Skeletal muscle satellite cell (primary cell): Measurements from ENCODE around the gene TOM1.

ENCODE experiments used
- H3K27me3 ChIP-seq: 2 replicates; pipeline ENCODE4 v1.7.0; 2013; ENCODE audit warnings: low read length; ENCODE audit not compliant: control insufficient read depth, insufficient read depth
- H3K36me3 ChIP-seq: 2 replicates; pipeline ENCODE4 v1.7.0; 2013; ENCODE audit warnings: mild to moderate bottlenecking, control low read depth, low read length; ENCODE audit not compliant: insufficient read depth
- H3K4me1 ChIP-seq: 2 replicates; pipeline ENCODE4 v1.7.0; 2013; ENCODE audit warnings: low read length; ENCODE audit not compliant: control insufficient read depth, insufficient read depth
- H3K4me2 ChIP-seq: 2 replicates; pipeline ENCODE4 v1.7.0; 2013; ENCODE audit warnings: mild to moderate bottlenecking, low read length
- H3K4me3 ChIP-seq: 2 replicates; pipeline ENCODE4 v1.7.0; 2013; ENCODE audit warnings: low read length
- H3K9ac ChIP-seq: 2 replicates; pipeline ENCODE4 v1.7.0; 2013; ENCODE audit warnings: mild to moderate bottlenecking, low read depth, low read length, moderate library complexity
- H3K9me3 ChIP-seq: replicated peaks from 2 replicates; pipeline ENCODE4 v1.7.0; 2013; ENCODE audit warnings: mild to moderate bottlenecking, control low read depth, low read length

Gene TOM1

DNA sequence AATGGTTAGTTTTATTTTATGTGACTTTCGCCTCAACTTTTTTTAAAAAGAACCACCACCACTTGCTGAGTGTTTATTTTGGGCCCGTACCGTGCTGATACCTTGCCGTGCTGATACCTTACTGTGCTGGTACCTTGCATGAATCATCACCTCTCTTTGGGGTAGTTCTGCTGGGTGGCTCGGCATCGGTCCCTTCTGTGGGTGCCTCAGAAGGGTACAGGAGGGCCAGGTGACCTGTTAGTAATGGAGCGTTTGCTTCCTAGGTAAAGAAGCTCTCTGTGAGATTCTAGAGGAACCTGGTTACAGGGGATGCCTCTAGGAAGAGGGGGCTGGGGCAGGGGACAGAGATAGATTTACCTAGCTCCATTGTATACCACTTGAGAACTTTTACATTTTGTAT is 17.1 kb downstream of the TOM1 start:
- H3K4me2 ChIP-seq: no peak overlapping the region
- peaks cover 35% of the 10 kb centered on the region for H3K36me3 ChIP-seq
- H3K4me3 ChIP-seq: no peak overlapping the region
- H3K9ac ChIP-seq: no peak overlapping the region
- peaks cover 44% of the 10 kb centered on the region for H3K4me1 ChIP-seq
- H3K27me3 ChIP-seq: no peaks in the 10 kb centered on the region
- no peaks in the 10 kb centered on the region for H3K9me3 ChIP-seq

DNA sequence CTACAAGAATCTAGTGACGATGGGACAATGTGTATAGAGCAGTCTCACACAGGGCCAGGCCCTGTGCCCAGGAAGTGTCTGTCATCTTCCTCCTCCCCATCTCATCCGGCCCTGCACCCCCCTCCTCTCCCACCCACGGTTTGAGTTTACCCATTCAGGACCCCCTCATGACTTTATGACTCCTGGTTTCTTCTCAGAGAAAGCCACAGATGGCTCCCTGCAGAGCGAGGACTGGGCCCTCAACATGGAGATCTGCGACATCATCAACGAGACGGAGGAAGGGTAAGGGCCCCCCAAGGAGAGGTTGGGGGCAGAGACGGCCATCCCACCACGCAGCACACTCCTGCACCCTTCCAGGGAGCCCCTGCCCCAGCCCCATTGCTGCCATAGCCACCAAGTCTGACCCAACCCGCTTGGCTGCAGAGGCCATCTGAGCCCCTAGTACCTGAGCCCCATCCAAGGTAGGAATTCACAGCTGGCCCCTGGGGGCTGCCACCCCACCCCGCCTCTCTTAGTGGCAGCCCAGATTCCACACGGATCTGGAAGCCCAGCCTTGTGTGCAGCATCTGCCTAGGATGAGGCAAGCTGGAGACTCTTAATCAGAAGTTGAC is 18.1 kb downstream of the TOM1 start:
- Histone ChIP-seq H3K27me3 (no peaks in the 10 kb centered on the region), H3K9ac (no peak overlapping the region), H3K4me3 (no peak overlapping the region), H3K36me3 (peaks cover 45% of the 10 kb centered on the region), H3K4me2 (no peak overlapping the region), H3K9me3 (no peaks in the 10 kb centered on the region), H3K4me1 (peaks cover 35% of the 10 kb centered on the region)

DNA sequence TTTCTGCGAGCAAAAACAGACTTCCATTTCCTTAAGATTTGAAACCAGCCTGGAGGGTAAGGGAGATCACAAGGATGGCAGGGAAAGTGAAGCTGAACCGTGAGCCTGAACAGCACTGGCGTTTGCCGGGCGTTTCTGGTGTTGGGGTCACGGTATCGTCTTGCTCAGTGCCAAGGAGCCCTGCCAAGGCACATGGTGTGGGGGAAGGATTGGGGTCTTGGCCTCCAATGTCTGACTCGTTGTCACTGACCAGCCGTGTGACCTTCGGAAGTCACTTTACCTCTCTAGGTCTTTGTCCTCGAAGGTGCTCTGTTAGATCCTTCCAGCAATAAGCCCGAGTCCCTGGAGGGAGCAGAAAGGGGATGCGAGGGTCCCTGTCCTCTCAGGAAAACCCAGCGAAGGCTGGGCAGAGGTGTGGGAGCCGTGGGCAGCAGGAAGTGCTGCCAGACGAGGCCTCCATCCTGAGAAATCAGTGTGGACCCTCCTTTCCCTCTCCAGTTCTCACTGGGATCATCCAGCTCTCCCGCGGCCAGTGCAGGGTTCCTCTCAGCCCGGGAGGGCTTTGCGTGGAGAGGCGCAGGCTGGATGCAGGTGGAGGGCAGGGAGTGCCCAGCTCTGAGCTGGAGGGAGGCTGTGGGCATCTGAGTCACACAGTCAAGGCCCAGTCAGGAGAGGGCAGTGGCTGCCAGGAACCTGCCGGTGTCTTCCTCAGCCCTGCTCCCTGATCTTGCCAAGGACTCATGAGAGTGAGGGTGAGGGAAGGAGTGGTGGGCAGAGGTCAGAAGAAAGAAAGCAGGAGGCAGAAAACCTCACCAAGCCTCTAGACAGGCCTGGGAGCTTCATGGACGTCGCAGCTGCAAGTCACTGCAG is 18.9 kb downstream of the TOM1 start:
- Histone ChIP-seq H3K27me3 (no peaks in the 10 kb centered on the region), H3K4me3 (no peak overlapping the region), H3K4me1 (peaks cover 27% of the 10 kb centered on the region), H3K4me2 (no peak overlapping the region), H3K9me3 (no peaks in the 10 kb centered on the region), H3K9ac (no peak overlapping the region), H3K36me3 (peaks cover 53% of the 10 kb centered on the region)

DNA sequence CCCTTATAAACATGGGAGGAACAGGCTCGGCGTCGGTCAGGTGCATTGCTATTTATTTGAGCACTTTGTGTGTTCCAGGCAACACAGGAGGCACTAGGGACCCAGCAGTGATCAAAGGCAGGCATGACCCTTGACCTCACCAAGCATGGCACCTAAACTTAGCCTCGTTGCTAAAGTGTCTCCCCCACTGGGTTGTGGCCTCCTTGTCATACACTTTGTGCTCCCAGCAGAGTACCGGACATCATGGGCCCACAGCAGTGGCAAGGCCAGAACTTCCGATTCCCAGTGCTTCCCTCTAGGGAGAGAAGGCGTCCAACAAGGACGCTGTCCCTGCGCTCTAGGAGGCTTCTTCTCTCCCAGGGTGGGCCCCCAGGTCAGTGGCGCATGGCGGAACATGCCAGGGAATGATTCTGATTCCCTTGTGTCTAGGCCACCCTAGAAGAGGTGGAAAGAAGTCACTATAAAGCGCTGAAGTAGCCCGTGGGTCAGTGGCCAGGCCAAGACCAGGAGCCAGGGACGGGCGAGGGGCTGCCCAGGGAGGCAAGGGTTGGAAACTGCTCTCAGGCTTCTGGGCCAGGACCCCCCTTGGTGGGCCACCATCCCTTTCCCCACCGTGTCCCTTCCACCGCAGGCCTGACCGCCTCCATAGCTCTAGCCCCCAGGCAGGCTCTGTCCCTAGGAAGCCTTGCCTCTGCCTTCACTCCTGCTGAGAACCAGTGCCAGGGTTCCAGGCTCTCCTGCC is 19.7 kb downstream of the TOM1 start:
- Histone ChIP-seq H3K27me3 (no peaks in the 10 kb centered on the region), H3K4me3 (no peak overlapping the region), H3K4me2 (no peak overlapping the region), H3K9me3 (no peaks in the 10 kb centered on the region), H3K36me3 (peaks cover 62% of the 10 kb centered on the region), H3K4me1 (peaks cover 18% of the 10 kb centered on the region), H3K9ac (no peak overlapping the region)

DNA sequence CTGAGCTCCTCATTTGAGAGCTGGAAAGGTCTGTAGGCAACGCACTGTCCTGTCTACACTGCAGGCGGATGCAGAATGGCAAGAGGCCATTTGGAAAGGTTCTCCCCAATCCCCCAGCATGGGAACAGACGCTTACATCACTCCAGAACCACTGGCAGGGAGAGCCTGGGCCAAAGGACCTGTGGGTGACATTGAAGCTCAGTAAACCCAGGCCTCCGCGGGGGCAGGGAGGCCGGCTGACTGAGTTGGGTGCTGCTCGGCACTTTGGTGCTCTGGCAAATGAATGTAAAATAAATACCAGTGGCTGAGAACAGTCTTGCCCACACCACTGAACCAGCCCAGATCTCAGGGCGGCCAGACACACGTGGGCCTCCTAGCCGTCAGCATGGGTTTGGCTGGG is 22.4 kb downstream of the TOM1 start:
- H3K27me3 ChIP-seq: no peaks in the 10 kb centered on the region
- H3K9me3 ChIP-seq: no peaks in the 10 kb centered on the region
- H3K36me3 ChIP-seq: peaks cover 87% of the 10 kb centered on the region
- no peak overlapping the region for H3K4me3 ChIP-seq
- H3K9ac ChIP-seq: no peak overlapping the region
- no peak overlapping the region for H3K4me2 ChIP-seq
- no peaks in the 10 kb centered on the region for H3K4me1 ChIP-seq

DNA sequence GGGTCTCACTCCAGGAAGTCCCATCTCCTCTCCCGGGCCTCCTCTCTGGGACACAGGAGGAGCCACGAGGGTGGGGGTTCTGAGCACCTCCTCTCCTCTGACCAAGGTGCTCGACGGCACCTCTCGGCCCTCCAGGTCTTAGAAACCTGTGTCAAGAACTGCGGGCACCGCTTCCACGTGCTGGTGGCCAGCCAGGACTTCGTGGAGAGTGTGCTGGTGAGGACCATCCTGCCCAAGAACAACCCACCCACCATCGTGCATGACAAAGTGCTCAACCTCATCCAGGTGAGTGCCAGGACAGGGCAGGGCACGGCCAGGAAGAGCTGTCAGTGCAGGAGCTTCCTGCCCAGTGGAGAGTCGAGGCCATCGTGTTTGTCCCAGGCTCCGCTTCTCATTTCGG is 23.2 kb downstream of the TOM1 start:
- Histone ChIP-seq H3K9ac (no peak overlapping the region), H3K9me3 (no peaks in the 10 kb centered on the region), H3K27me3 (no peaks in the 10 kb centered on the region), H3K4me2 (no peak overlapping the region), H3K36me3 (peaks cover 89% of the 10 kb centered on the region), H3K4me3 (no peak overlapping the region), H3K4me1 (no peaks in the 10 kb centered on the region)

DNA sequence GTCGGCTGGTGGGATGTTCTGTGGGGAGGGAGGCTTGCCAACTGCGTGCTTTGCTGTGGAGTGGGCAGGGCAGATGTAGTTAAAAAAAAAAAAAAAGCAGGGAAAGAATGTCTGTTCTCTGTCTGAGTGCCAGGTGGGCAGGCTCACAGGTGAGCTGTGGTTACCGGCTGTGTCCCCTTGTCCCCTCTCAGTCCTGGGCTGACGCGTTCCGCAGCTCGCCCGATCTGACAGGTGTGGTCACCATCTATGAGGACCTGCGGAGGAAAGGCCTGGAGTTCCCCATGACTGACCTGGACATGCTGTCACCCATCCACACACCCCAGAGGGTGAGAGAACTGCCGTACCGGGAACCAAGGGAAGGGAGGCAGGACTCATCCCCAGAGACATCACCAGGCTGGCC is 23.6 kb downstream of the TOM1 start:
- no peaks in the 10 kb centered on the region for H3K27me3 ChIP-seq
- no peaks in the 10 kb centered on the region for H3K4me1 ChIP-seq
- H3K9ac ChIP-seq: no peak overlapping the region
- H3K36me3 ChIP-seq: peaks cover 89% of the 10 kb centered on the region
- H3K4me3 ChIP-seq: no peak overlapping the region
- no peaks in the 10 kb centered on the region for H3K9me3 ChIP-seq
- no peak overlapping the region for H3K4me2 ChIP-seq

DNA sequence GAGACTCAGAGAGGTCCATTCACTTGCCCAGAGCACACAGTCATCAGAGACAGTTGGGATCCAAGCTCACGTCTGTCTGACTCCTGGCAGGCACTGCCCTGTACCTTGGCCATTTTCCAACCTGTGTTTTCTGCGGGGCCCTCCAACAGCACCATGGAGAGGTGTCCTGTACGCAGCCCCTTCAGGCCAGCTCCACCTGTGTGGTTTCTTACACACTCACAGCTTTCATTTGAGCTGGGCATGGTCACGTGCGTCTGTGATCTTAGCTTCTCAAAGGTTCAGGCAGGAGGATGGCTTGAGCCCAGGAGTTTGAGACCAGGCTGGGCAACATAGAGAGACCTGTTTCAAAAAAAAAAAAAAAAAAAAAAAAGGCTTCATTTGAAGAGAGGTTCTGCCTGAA is 24.4 kb downstream of the TOM1 start:
- no peak overlapping the region for H3K4me2 ChIP-seq
- H3K36me3 ChIP-seq: peaks cover 85% of the 10 kb centered on the region
- no peaks in the 10 kb centered on the region for H3K9me3 ChIP-seq
- no peak overlapping the region for H3K9ac ChIP-seq
- no peaks in the 10 kb centered on the region for H3K27me3 ChIP-seq
- H3K4me3 ChIP-seq: no peak overlapping the region
- H3K4me1 ChIP-seq: no peaks in the 10 kb centered on the region

DNA sequence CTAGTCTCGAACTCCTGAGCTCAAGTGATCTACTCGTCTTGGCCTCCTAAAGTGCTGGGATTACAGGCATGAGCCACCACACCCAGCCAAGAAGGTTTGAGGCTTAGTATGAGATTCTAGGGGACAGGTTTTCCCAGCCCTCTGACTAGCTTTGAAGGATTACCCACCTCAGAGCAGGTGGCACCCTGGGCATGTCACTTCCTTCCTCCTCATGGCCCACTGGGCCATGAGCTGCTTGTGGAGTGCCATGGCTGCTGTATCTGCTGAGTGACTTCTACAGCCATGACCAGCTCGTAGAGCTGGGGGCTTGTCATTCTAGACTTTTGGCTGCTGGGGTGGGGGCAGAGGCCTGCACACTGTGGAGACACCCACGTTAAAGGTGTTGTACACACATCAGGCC is 25.1 kb downstream of the TOM1 start:
- H3K9me3 ChIP-seq: no peaks in the 10 kb centered on the region
- H3K4me2 ChIP-seq: no peak overlapping the region

DNA sequence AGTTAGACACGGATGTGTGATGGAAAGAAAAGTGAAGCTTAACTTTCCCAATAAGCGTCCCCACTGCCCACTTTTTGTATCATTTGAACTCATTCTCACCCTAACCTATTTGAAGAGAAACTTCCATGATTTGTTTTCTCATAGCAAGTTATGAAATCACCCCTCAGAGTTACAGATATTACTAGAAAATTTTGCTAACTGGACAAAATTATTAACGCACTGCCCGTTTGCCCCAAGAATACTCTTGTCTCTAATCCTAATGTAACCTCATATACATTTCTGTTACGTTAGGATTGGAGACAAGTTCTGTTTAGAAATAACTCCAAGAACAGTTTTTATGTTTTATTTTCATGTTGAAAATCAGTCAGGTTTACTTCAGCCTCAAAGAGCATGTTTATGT is 25.5 kb downstream of the TOM1 start:
- H3K9ac ChIP-seq: no peak overlapping the region
- H3K27me3 ChIP-seq: no peaks in the 10 kb centered on the region

More for the DNA sequence above, 25.1 kb downstream of the TOM1 start:
- Histone ChIP-seq H3K4me1 (peaks cover under 1% of the 10 kb centered on the region), H3K9ac (no peak overlapping the region), H3K36me3 (peaks cover 78% of the 10 kb centered on the region), H3K27me3 (no peaks in the 10 kb centered on the region), H3K4me3 (no peak overlapping the region)

DNA sequence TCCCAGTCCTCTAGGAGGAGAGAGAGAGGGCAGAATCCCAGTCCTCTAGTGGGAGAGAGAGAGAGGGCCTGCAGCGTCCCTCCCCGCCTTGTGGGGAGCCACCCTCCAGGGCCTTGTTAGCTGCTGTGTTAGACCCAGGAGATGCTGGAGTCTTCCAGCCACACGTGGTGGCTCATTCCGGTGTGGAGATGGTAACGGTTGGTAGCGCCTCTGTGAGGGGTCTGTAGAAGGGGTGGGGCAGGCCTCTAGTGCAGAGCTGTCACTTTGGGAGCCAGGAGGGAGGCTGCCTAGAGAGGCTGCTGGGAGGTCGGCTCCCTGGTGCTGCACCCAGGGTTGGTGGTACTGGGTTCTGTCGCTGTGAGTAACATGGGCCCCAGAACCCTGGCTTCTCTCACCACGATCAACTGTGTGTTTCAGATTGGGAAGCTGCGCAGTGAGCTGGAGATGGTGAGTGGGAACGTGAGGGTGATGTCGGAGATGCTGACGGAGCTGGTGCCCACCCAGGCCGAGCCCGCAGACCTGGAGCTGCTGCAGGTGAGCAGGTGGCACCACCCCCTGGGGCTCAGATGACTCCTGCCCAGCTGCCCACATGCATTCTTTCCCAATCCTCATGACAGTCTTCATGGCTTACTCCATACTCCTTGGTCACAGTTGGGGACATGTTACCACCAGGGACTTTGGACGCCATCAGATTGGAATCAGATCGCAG is 27.3 kb downstream of the TOM1 start:
- no peak overlapping the region for H3K4me2 ChIP-seq
- H3K27me3 ChIP-seq: no peaks in the 10 kb centered on the region
- H3K4me1 ChIP-seq: peaks cover 12% of the 10 kb centered on the region
- no peak overlapping the region for H3K9ac ChIP-seq
- H3K36me3 ChIP-seq: peaks cover 78% of the 10 kb centered on the region
- H3K4me3 ChIP-seq: no peak overlapping the region
- no peaks in the 10 kb centered on the region for H3K9me3 ChIP-seq

More for the DNA sequence above, 25.5 kb downstream of the TOM1 start:
- H3K36me3 ChIP-seq: peaks cover 73% of the 10 kb centered on the region
- no peak overlapping the region for H3K4me3 ChIP-seq
- no peak overlapping the region for H3K4me2 ChIP-seq
- H3K9me3 ChIP-seq: no peaks in the 10 kb centered on the region
- peaks cover 5% of the 10 kb centered on the region for H3K4me1 ChIP-seq
